Measurements from ENCODE around the gene BYSL. TPM values are rescaled to one million over a fixed set of nuclear protein-coding genes. Genes with fewer than 3 reads are reported as not detected.
"Not testable (repeated sequence)": the region's sequence is repeated elsewhere in the genome, so short reads cannot be mapped to it uniquely, and the experiment has no call there.

BYSL gene
- total RNA-seq, 1 donor from 2014 or later, result 79.6 TPM

DNA sequence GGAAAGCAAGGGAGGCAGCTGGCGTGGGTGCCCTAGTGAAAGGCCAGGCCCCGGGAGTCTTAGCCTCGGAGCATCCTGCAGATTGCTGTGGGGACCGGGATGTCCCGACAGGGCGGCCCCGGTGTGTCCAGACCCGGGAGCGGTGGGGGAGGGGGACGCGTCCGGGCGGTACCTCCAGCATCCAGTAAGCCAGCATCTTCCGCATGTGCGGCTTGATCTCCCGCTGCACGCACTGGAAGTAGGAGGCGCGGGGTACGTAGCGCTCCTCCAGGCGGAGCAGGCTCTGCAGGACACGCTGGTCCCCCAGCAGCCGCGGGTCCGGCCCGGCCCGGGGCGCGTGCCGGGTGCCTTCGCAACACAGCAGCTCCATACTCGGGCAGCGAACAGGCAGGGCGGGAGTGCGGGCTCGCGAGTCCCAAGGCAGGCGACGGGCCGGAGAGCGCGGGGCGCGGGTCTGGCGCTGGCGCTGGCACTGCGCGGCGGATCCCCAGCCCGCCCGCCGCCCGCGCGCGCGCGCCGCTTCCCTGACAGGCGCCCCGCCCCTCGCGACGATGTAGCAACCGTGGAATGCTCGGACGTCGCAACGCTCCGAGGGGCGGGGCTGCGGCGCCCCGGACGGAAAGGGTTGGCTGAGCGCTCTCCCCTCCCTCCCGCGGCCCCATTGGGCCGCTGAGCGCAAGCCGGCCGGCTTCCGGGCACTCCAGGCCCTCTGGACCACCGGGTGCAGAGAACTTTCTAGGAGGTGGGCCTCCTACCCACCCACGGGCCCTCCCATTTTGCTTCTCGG lies 20.2 kb downstream of the BYSL start, which contains the start of gene CCND3:
Gene CCND3, minus strand, starts transcription at position 529 of the 787 bp plus-strand sequence. Its CDS starts 159 bp downstream, at position 370.
- peaks cover 46% of the 10 kb centered on the region for H3K4me1 Mint-ChIP-seq
- intact Hi-C loops (cut with micrococcal nuclease), result loop anchor here (1.0 to 2.0 kb wide), 5 partner anchors 17 to 98 kb away; partner anchors contain the start of genes BYSL and MED20

DNA sequence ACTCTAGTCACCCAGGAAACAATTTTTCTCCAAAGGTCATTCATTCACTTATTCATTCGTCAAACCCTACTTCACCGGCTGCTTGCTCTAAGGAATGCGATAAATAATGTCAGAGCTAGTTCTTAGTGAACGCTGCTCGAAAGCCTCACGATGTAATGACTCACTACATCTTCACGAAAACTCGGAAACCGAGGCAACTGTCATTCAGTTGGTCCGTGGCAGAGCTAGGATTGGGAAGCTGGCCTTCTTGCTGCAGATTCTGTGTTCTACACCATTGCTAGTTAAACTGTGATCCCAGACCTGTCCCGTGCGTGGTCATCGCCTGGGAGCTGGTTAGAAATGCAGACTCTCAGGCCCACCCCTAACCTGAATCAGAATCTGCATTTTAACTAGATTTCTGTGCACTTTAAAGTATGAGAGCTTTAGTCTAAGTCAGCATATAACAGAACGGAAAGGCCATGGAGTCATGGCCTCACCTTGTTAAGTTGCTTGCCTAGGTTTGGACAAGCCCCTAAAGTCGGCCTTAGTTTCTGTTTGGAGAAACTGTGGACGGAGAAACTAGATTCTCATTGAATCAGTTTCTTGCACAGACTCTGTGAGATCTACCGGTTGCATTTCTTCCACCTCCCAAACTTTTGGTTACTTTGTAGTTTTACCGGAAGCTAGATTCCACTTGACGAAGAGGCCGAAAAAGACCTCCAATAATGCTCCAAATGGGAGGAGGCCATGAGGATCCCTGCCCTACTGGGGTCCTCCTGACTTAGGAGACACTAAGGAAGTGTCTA lies 21.0 kb downstream of the BYSL start:
- intact Hi-C loops (cut with micrococcal nuclease), result loop anchor here (1.0 to 2.0 kb wide), 3 partner anchors 16 to 97 kb away; no protein-coding TSS in a partner anchor
- H3K9me3 Mint-ChIP-seq, result no peaks in the 10 kb centered on the region
- H3K27me3 Mint-ChIP-seq, result no peaks in the 10 kb centered on the region
- no peak for DNase-seq
- H3K4me3 Mint-ChIP-seq, result peak overlapping the region; percentile 90
- peaks cover 31% of the 10 kb centered on the region for H3K36me3 Mint-ChIP-seq (ENCODE audit: low read depth)
- peak overlapping the region; percentile 94 for H3K27ac Mint-ChIP-seq
- peaks cover 40% of the 10 kb centered on the region for H3K4me1 Mint-ChIP-seq

More for the DNA sequence above, 20.2 kb downstream of the BYSL start, which contains the start of gene CCND3:
- H3K9me3 Mint-ChIP-seq, result no peaks in the 10 kb centered on the region
- H3K36me3 Mint-ChIP-seq (ENCODE audit: low read depth), result peaks cover 37% of the 10 kb centered on the region
- H3K27me3 Mint-ChIP-seq, result no peaks in the 10 kb centered on the region
- H3K4me3 Mint-ChIP-seq, result peak within 1 kb of the TSS; percentile 100
- H3K27ac Mint-ChIP-seq, result peak within 1 kb of the TSS; percentile 96
- peak; percentile 97 for DNase-seq

DNA sequence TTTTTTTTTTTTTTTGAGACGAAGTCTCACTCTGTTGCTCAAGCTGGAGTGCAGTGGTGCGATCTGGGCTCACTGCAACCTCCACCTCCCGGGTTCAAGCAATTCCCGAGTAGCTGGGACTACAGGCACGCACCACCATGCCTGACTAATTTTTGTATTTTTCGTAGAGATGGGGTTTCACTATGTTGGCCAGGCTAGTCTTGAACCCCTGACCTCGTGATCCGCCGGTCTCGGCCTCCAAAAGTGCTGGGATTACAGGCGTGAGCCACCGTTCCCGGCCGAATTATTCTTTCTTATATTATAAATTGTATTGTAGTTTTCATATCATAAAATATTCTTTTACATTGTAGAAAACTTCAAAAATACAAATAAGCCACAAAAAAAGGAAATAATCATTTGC lies 21.6 kb downstream of the BYSL start:
- H3K4me1 Mint-ChIP-seq, result peaks cover 36% of the 10 kb centered on the region
- not testable (repeated sequence) for H3K9me3 Mint-ChIP-seq, H3K27me3 Mint-ChIP-seq
- DNase-seq, result peak; percentile 55
- H3K36me3 Mint-ChIP-seq (ENCODE audit: low read depth), result peaks cover 30% of the 10 kb centered on the region
- H3K27ac Mint-ChIP-seq, result peak overlapping the region; percentile 94
- H3K4me3 Mint-ChIP-seq, result peak overlapping the region; percentile 90
- intact Hi-C loops (cut with micrococcal nuclease), result loop anchor here (1.0 to 2.0 kb wide), 3 partner anchors 15 to 96 kb away; no protein-coding TSS in a partner anchor

DNA sequence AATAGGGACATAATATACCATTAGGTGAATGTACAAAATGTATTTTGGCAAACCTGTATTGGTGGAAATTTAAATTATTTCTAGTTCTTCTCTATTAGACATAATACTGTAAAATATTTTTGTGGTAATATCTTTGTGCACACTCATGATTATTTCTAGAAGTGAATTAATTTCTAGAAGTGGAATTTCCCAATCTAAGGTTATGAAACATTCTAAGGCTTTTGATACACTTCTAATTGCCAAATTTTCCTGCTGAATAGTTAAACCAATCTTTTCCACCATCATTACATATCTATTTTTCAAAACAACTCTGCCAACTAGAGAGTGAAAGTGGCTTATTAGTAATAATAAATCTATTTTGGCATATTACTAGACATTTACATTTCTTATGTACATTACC lies 22.2 kb downstream of the BYSL start:
- DNase-seq, result no peak
- Mint-ChIP-seq H3K27me3 (no peaks in the 10 kb centered on the region), H3K4me1 (peaks cover 33% of the 10 kb centered on the region), H3K9me3 (no peaks in the 10 kb centered on the region), H3K36me3 (ENCODE audit: low read depth) (peaks cover 28% of the 10 kb centered on the region), H3K4me3 (no peak overlapping the region), H3K27ac (no peak overlapping the region)
- intact Hi-C loops (cut with micrococcal nuclease), result loop anchor here (2.0 kb wide), 1 partner anchor 27 kb away; no protein-coding TSS in a partner anchor

DNA sequence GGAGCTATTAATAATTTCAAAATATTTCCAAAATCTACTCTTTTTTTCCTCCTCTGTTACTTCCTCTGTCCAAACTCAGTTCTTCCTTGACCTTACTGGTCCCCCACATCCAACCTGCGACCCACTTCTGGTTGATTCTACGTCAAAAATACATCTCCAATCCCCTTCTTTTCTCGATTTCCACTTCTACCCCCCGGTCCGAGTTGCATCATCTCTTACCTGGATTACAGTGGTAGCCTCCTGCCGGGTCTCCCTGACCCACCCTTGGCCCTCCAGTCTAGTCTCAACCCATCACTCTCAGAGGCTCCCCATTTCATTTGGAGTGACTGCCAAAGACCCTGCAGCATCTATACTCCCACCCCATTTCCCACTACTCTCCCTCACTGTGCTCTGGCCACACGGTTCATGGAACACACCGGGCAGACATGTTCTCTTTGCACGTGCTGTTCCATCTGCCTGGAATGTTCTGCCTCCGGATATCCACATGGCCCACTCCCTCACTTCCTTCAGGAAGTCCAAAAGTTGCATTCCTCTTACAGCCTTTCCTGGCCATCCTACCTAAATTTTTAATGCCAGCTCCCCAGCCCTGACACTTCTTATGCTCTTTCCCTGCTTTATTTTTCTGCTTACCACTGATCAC lies 26.4 kb downstream of the BYSL start:
- peak overlapping the region; percentile 1 for H3K27ac Mint-ChIP-seq

DNA sequence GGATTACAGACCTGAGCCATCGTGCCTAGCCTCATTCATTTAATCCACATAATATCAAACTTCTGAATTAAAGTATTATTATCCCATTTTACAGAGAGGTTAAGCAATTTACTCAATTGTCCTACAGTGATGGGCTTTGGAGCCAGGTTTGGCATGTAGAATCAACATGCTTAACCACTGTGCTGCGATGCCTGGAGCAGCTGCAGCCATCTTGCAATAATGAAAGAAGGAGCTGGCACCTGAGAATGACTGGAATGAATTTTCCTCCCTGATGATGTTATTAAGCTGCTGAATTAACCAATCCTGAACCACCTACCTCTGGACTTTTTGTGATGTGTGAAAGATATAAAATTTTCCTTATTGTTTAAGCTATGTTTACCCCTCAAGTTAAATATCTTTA lies 33.4 kb downstream of the BYSL start:
- Mint-ChIP-seq H3K36me3 (ENCODE audit: low read depth) (peaks cover 30% of the 10 kb centered on the region), H3K27me3 (no peaks in the 10 kb centered on the region), H3K4me3 (no peak overlapping the region), H3K4me1 (peaks cover 23% of the 10 kb centered on the region), H3K27ac (no peak overlapping the region), H3K9me3 (peaks cover 7% of the 10 kb centered on the region)
- DNase-seq, result no peak
- intact Hi-C loops (cut with micrococcal nuclease), result no loop called here

More for the DNA sequence above, 26.4 kb downstream of the BYSL start:
- H3K4me1 Mint-ChIP-seq, result peaks cover 10% of the 10 kb centered on the region
- no peak overlapping the region for H3K4me3 Mint-ChIP-seq
- H3K27me3 Mint-ChIP-seq, result no peaks in the 10 kb centered on the region
- DNase-seq, result no peak
- intact Hi-C loops (cut with micrococcal nuclease), result no loop called here
- peaks cover 16% of the 10 kb centered on the region for H3K36me3 Mint-ChIP-seq (ENCODE audit: low read depth)
- no peaks in the 10 kb centered on the region for H3K9me3 Mint-ChIP-seq

DNA sequence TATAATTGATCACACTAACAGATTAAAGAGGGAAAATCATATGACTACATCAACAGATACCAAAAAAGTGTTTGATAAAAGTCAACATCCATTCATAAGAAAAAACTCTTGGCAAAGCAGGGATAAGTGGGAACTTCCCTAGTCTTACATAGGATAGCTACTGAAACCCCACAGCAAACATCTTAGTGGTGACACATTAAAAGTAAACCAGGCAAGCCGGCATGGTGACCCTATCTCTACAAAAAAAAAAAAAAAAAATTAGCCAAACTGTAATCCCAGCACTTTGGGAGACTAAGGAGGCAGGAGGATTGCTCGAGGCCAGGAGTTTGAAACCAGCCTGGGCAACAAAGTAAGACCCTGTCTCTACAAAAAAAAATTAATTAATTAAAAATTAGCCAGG lies 34.1 kb downstream of the BYSL start:
- no peak for DNase-seq
- H3K4me1 Mint-ChIP-seq, result peaks cover 24% of the 10 kb centered on the region
- peaks cover 28% of the 10 kb centered on the region for H3K36me3 Mint-ChIP-seq (ENCODE audit: low read depth)
- no peak overlapping the region for H3K4me3 Mint-ChIP-seq
- no peaks in the 10 kb centered on the region for H3K27me3 Mint-ChIP-seq
- H3K27ac Mint-ChIP-seq, result no peak overlapping the region
- intact Hi-C loops (cut with micrococcal nuclease), result no loop called here
- H3K9me3 Mint-ChIP-seq, result peaks cover 7% of the 10 kb centered on the region

DNA sequence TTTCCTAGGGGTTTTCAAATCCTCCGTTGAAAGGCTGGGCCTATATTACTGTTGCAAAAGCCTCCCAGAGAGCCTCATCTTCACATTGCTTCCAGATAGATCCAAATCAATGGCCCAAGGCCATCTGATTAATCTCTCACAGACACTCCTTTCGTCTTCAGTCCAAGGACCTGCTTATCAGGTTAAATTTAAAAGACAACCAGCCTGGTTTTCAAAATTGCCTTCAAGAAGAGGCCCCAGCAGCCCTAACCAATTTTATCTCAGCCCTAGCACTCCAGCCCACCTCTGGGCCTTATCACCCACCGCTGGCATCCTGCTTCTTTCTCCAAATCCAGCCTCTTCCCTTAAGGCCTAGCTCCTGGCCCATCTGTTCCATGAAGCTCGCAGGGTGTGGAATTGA lies 35.8 kb downstream of the BYSL start:
- peaks cover 34% of the 10 kb centered on the region for H3K4me1 Mint-ChIP-seq
- H3K36me3 Mint-ChIP-seq (ENCODE audit: low read depth), result peaks cover 30% of the 10 kb centered on the region
- no peak overlapping the region for H3K4me3 Mint-ChIP-seq
- intact Hi-C loops (cut with micrococcal nuclease), result no loop called here
- H3K27me3 Mint-ChIP-seq, result no peaks in the 10 kb centered on the region
- peak overlapping the region; percentile 76 for H3K27ac Mint-ChIP-seq
- H3K9me3 Mint-ChIP-seq, result peaks cover 10% of the 10 kb centered on the region
- DNase-seq, result no peak

DNA sequence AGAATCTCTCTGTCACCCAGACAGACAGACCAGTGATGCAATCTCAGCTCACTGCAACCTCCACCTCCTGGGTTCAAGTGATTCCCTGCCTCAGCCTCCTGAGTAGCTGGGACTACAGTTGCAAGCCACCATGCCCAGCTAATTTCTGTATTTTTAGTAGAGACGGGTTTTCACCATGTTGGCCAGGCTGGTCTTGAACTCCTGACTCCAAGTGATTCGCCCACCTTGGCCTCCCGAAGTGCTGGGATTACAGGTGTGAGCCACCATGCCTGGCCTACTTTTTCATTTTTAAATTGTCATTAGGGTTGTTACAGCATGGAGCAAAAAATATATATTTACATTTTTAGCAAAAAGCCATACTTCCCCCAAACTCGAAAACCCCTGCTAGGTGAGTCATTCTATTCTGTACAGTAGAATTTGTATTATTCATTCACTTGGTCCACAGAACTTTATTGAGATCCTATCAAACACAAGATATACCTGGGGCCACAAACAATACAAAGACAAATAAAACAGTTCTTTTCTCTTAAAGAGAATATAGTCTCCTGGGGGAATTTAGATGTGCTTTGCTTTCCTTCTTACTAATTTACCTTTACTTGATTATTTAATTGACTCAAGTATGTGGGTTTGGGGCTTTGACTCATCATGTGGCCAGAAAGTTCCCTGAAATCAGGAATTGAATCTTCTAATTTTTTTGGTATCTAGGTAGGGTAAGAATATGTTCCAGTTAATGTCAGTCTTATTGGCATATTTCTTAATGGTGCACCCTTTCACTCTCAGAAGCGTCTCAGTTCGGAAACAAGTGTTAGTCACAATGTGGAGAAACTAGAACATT lies 36.9 kb downstream of the BYSL start:
- H3K4me3 Mint-ChIP-seq, result peak overlapping the region; percentile 75
- H3K36me3 Mint-ChIP-seq (ENCODE audit: low read depth), result peaks cover 29% of the 10 kb centered on the region
- peaks cover 10% of the 10 kb centered on the region for H3K9me3 Mint-ChIP-seq
- intact Hi-C loops (cut with micrococcal nuclease), result loop anchor here (1.0 to 2.0 kb wide), 6 partner anchors 12 to 81 kb away; partner anchors contain the start of genes BYSL and MED20
- peaks cover 39% of the 10 kb centered on the region for H3K4me1 Mint-ChIP-seq
- no peaks in the 10 kb centered on the region for H3K27me3 Mint-ChIP-seq
- no peak for DNase-seq
- peak overlapping the region; percentile 98 for H3K27ac Mint-ChIP-seq

DNA sequence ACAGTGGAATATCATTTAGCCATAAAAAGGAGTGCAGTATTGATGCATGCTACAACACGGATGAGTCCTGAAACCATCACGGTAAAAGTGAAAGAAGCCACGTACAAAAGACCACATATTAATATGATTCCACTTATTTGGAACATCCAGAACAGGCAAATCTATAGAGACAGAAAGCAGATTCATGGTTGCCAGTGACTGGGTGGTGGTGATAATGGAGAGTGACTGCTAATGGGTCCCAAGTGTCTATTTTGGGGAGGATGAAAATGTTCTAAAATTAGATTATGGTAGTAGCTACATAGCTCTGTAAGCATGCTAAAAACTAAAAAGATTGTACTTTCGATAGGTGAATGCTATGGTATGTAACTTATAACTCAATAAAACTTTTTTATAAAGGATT lies 38.7 kb downstream of the BYSL start:
- no peak for DNase-seq
- peaks cover 28% of the 10 kb centered on the region for H3K36me3 Mint-ChIP-seq (ENCODE audit: low read depth)
- H3K4me3 Mint-ChIP-seq, result no peak overlapping the region
- peaks cover 52% of the 10 kb centered on the region for H3K4me1 Mint-ChIP-seq
- no peaks in the 10 kb centered on the region for H3K27me3 Mint-ChIP-seq
- H3K9me3 Mint-ChIP-seq, result peaks cover 10% of the 10 kb centered on the region
- peak overlapping the region; percentile 47 for H3K27ac Mint-ChIP-seq
- intact Hi-C loops (cut with micrococcal nuclease), result no loop called here

DNA sequence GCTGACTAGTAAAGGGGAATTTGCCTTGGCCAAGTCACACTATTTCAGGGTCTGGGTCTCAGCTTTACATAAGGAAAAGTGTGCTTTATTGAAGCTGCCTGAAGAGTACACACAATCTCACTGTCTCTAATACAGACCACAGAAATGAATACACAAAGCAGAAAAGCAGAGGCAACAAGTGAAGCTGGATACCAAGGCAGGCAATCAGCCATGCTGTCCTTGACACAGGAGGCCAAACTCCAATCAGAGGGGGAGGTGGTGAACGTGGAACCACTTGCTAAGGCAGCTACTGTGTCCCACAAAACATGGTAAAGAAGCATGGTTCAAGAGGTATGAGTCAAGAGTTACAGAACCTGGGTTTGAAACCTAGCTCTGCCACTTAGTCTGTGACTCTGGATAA lies 42.1 kb downstream of the BYSL start:
- Mint-ChIP-seq H3K9me3 (peaks cover 9% of the 10 kb centered on the region), H3K27me3 (no peaks in the 10 kb centered on the region), H3K36me3 (ENCODE audit: low read depth) (peaks cover 25% of the 10 kb centered on the region), H3K27ac (peak overlapping the region; percentile 65), H3K4me1 (peaks cover 60% of the 10 kb centered on the region), H3K4me3 (no peak overlapping the region)
- no peak for DNase-seq
- intact Hi-C loops (cut with micrococcal nuclease), result no loop called here

DNA sequence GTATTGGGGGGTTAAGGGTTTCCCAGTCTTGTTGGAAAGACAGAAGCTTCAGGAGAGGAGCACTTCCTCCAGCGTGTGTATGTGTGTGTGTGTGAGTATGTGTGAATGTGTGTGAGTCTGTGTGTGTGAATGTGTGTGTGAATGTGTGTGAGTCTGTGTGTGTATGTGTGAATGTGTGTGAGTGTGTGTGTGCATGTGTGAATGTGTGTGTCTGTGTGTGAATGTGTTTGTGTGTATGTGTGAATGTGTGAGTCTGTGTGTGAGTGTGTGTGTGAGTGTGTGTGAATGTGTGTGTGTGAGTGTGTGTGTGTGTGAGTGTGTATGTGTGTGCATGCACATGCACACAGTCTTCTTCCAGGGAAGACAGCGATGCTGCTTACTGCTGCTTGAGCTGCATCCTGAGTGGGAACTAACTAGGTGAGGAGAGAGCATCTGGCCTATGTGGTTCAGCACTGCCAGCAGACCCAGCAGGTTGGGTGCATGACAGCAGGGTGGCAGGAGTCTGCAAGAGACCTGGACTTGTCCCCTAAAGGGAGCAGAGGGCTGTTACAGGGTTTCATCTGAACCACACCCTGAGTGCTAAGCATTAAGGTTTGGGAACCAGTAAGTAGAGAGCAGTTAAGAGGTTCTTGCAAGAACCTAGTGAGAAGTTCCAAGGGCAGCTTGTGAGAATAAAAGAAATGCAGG lies 43.0 kb downstream of the BYSL start:
- no peak for DNase-seq
- intact Hi-C loops (cut with micrococcal nuclease), result no loop called here
- peaks cover 52% of the 10 kb centered on the region for H3K4me1 Mint-ChIP-seq
- no peak overlapping the region for H3K4me3 Mint-ChIP-seq
- peak overlapping the region; percentile 5 for H3K27ac Mint-ChIP-seq
- H3K27me3 Mint-ChIP-seq, result no peaks in the 10 kb centered on the region
- peaks cover 15% of the 10 kb centered on the region for H3K36me3 Mint-ChIP-seq (ENCODE audit: low read depth)
- H3K9me3 Mint-ChIP-seq, result peaks cover 3% of the 10 kb centered on the region

All from activated CD4-positive, alpha-beta T cell treated with anti-CD3 and anti-CD28 coated beads, Interleukin-2, amount 10 ng/mL, durations not matched to agents 24 days and 14 days (primary cell).